ENCODE measurements around the gene NACA2.

NACA2 gene

GRCh38 chr17:61580502-61580901, 10.5 kb downstream of the NACA2 start:
- Histone ChIP-seq H3K36me3 (ENCODE audit: insufficient read depth, low read length) (no peaks in the 10 kb centered on the region), H3K9me3 (ENCODE audit: insufficient read depth, low read length, severe bottlenecking) (no peaks in the 10 kb centered on the region), H3K4me2 (ENCODE audit: insufficient read depth, low read length) (no peak overlapping the region), H3K79me2 (ENCODE audit: insufficient read depth, low read length) (no peaks in the 10 kb centered on the region), H3K27me3 (ENCODE audit: insufficient read depth, low read length, poor library complexity) (peaks cover 7% of the 10 kb centered on the region), H3K9ac (ENCODE audit: low read depth, low read length) (no peak overlapping the region), H4K20me1 (ENCODE audit: insufficient read depth, low read length) (no peaks in the 10 kb centered on the region), H2AFZ (ENCODE audit: low read depth, low read length) (no peak overlapping the region), H3K27ac (ENCODE audit: low read length) (no peak overlapping the region), H3K4me1 (ENCODE audit: insufficient read depth, low read length) (no peaks in the 10 kb centered on the region), H3K4me3 (ENCODE audit: low read depth in 1 of 2, low read length in 2 of 2) (no peak overlapping the region)
- ATAC-seq (ENCODE audit: insufficient read depth, low read depth) (no peak), DNase-seq (no peak)
- TF ChIP-seq EZH2 (IDR thresholded peaks at IDR 0.05; ENCODE audit: borderline replicate concordance, low read depth, low read length, severe bottlenecking) (no peak), CTCF (IDR thresholded peaks at IDR 0.05; ENCODE audit: borderline replicate concordance, extremely low read depth, low read length, poor library complexity, severe bottlenecking) (no peak)

- Histone ChIP-seq H3K4me1 (ENCODE audit: insufficient read depth, low read length) (no peaks in the 10 kb centered on the region), H3K9me3 (ENCODE audit: insufficient read depth, low read length, severe bottlenecking) (no peaks in the 10 kb centered on the region), H3K27ac (ENCODE audit: low read length) (no peak overlapping the region), H4K20me1 (ENCODE audit: insufficient read depth, low read length) (no peaks in the 10 kb centered on the region), H2AFZ (ENCODE audit: low read depth, low read length) (no peak overlapping the region), H3K4me3 (ENCODE audit: low read depth in 1 of 2, low read length in 2 of 2) (no peak overlapping the region), H3K36me3 (ENCODE audit: insufficient read depth, low read length) (no peaks in the 10 kb centered on the region), H3K79me2 (ENCODE audit: insufficient read depth, low read length) (no peaks in the 10 kb centered on the region), H3K4me2 (ENCODE audit: insufficient read depth, low read length) (no peak overlapping the region), H3K9ac (ENCODE audit: low read depth, low read length) (no peak overlapping the region), H3K27me3 (ENCODE audit: insufficient read depth, low read length, poor library complexity) (peaks cover 7% of the 10 kb centered on the region)
- ATAC-seq (ENCODE audit: insufficient read depth, low read depth) (no peak), DNase-seq (no peak)
- TF ChIP-seq CTCF (IDR thresholded peaks at IDR 0.05; ENCODE audit: borderline replicate concordance, extremely low read depth, low read length, poor library complexity, severe bottlenecking) (no peak), EZH2 (IDR thresholded peaks at IDR 0.05; ENCODE audit: borderline replicate concordance, low read depth, low read length, severe bottlenecking) (no peak)
Observed at GRCh38 chr17:61579961-61580360, 11.1 kb downstream of the NACA2 start.

GRCh38 chr17:61579347-61579746, 11.7 kb downstream of the NACA2 start:
- Histone ChIP-seq H2AFZ (ENCODE audit: low read depth, low read length) (no peak overlapping the region), H3K27ac (ENCODE audit: low read length) (no peak overlapping the region), H3K4me2 (ENCODE audit: insufficient read depth, low read length) (no peak overlapping the region), H3K36me3 (ENCODE audit: insufficient read depth, low read length) (no peaks in the 10 kb centered on the region), H3K4me1 (ENCODE audit: insufficient read depth, low read length) (no peaks in the 10 kb centered on the region), H4K20me1 (ENCODE audit: insufficient read depth, low read length) (no peaks in the 10 kb centered on the region), H3K9me3 (ENCODE audit: insufficient read depth, low read length, severe bottlenecking) (no peaks in the 10 kb centered on the region), H3K9ac (ENCODE audit: low read depth, low read length) (no peak overlapping the region), H3K4me3 (ENCODE audit: low read depth in 1 of 2, low read length in 2 of 2) (no peak overlapping the region), H3K27me3 (ENCODE audit: insufficient read depth, low read length, poor library complexity) (peaks cover 7% of the 10 kb centered on the region), H3K79me2 (ENCODE audit: insufficient read depth, low read length) (no peaks in the 10 kb centered on the region)
- TF ChIP-seq CTCF (IDR thresholded peaks at IDR 0.05; ENCODE audit: borderline replicate concordance, extremely low read depth, low read length, poor library complexity, severe bottlenecking) (no peak), EZH2 (IDR thresholded peaks at IDR 0.05; ENCODE audit: borderline replicate concordance, low read depth, low read length, severe bottlenecking) (no peak)
- ATAC-seq (ENCODE audit: insufficient read depth, low read depth) (no peak), DNase-seq (no peak)

GRCh38 chr17:61578645-61579044, 12.4 kb downstream of the NACA2 start:
- H3K27me3 ChIP-seq (ENCODE audit: insufficient read depth, low read length, poor library complexity), result peaks cover 7% of the 10 kb centered on the region
- no peak overlapping the region for H2AFZ ChIP-seq (ENCODE audit: low read depth, low read length)
- no peaks in the 10 kb centered on the region for H3K4me1 ChIP-seq (ENCODE audit: insufficient read depth, low read length)
- H3K36me3 ChIP-seq (ENCODE audit: insufficient read depth, low read length), result no peaks in the 10 kb centered on the region
- no peak overlapping the region for H3K4me2 ChIP-seq (ENCODE audit: insufficient read depth, low read length)
- H3K4me3 ChIP-seq (ENCODE audit: low read depth in 1 of 2, low read length in 2 of 2), result no peak overlapping the region
- no peaks in the 10 kb centered on the region for H3K79me2 ChIP-seq (ENCODE audit: insufficient read depth, low read length)
- DNase-seq (no peak), ATAC-seq (ENCODE audit: insufficient read depth, low read depth) (no peak)
- no peak for TF ChIP-seq EZH2 (IDR thresholded peaks at IDR 0.05; ENCODE audit: borderline replicate concordance, low read depth, low read length, severe bottlenecking)
- TF ChIP-seq CTCF (IDR thresholded peaks at IDR 0.05; ENCODE audit: borderline replicate concordance, extremely low read depth, low read length, poor library complexity, severe bottlenecking), result no peak
- H3K27ac ChIP-seq (ENCODE audit: low read length), result no peak overlapping the region
- no peaks in the 10 kb centered on the region for H4K20me1 ChIP-seq (ENCODE audit: insufficient read depth, low read length)
- no peak overlapping the region for H3K9ac ChIP-seq (ENCODE audit: low read depth, low read length)
- H3K9me3 ChIP-seq (ENCODE audit: insufficient read depth, low read length, severe bottlenecking), result no peaks in the 10 kb centered on the region

Data from DND-41 (cell line).